HG02885 (cell line): Measurements from ENCODE around the gene FXYD3.

Experiments used
- ATAC-seq: cut with Tn5 transposase; IDR thresholded peaks from one replicate; pipeline ENCODE4 v1.9.1; 2021; ENCODE audit warnings: mild to moderate bottlenecking; ENCODE audit not compliant: unreplicated experiment, poor library complexity

FXYD3 gene, protein sequence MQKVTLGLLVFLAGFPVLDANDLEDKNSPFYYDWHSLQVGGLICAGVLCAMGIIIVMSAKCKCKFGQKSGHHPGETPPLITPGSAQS

DNA sequence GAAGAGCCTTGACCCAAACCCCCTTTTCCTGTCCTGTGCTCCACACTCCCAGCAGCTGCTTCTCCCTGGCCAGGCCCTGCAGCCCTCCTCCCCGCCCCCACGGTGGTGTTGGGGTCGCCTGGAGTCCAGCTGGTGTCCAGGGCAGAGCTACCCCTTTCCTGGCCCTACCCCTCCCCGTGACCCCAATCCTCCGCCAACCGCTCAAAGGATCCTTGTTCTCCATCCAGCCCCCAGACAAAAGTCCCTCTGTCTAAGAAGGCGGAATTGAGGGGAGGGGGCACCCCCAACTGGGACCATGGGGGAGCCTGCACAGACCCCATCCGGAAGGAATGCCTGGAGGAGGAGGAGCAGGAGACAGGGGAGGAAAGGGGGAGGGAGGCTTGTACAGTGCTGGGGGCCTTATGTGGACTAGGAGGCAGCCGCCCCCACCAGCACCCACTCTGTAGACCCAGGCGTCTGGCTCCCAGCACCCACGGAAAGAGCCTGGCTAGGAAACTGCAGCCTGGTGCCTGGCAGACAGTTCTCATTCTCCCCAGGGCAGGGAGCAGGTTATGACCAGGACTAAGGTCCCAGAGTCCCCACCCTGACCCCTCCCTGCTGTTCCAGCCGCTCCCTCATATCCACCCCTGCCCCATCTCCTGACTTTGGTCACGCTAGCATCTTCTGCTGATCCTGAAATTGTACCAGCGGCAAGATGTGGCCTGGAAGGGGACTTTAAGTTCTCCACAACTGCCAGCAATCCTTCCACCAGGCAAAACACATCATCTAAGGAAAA lies at the start of gene FXYD3:
Gene FXYD3 (plus strand): TSS at position 647 of the 775 bp plus-strand sequence. CDS start 3,554 bp downstream, outside the sequence.
- ATAC-seq: no peak

DNA sequence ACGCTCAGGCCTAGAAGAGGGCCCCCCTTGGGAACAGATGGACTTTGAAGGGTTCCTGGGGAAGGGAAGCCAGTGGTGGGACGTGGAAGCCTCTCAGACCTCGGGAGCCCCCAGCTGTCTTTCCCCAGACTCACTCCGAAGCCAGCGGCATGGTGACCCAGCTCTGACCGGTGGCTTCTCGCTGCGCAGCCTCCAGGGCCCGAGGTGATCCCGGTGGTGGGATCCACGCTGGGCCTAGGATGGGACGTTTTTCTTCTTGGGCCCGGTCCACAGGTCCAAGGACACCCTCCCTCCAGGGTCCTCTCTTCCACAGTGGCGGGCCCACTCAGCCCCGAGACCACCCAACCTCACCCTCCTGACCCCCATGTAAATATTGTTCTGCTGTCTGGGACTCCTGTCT lies 49.5 kb upstream of the FXYD3 start:
- ATAC-seq: no peak

DNA sequence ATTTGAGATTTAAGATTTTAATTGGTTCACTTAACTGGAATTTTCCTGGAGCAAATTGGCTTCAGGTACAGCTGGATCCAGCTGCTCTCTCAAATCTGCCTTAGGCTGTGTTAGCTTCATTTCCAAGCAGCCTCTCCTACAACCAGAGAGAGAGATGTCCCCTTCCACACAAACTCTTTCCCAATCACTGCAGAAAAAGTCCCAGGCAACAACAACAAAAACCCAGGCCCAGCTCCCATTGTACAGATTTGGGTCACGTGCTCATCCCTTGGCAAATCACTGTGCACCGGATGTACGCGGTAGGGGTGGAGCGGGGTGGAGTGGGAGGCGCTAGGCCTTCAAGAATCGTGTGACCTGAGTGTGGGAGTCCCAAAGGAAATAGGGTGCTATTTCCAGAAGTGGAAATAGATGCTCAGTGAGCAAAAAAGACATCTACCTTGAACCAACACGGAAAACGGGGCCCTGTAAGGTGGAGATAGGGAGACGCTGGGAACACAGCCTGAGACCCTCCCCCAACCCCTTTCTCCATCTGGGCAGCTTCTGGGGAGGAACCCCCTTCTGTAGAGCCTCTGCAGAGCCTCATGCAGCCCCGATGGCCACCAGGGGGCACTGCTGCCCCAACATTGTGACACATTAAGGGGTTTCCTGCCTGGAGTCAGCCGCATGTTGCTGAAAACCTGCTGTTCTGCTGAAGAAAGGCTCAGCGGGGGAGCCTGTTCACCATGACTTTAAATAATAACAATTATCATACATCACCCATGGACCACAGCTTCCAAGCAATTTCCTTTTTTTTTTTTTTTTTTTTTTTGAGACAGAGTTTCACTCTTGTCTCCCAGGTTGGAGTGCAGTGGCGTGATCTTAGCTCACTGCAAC lies 48.7 kb upstream of the FXYD3 start:
- peak; percentile 69 for ATAC-seq

DNA sequence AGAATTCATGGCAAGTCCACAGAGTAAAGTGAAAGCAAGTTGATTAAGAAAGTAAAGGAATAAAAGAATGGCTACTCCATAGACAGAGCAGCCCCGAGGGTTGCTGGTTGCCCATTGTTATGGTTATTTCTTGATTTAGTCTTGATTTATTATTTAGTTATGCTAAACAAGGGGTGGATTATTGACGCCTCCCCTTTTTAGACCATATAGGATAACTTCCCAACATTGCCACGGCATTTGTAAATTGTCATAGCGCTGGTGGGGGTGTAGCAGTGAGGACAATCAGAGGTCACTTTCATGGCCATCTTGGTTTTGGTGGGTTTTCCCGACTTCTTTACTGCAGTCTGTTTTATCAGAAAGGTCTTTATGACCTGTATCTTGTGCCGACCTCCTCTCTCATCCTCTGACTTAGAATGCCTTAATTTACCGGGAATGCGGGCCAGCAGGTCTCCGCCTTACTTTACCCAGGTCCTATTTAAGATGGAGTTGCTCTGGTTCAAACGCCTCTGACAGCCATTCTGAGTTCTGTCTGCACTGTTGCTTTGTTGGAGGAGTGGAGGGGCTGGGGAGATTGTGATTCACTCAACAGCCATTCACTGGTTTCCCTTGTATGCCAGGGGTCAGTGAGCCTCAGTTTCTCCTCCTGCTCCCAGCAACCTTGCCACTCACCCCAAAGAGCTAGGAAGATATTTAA lies 46.5 kb upstream of the FXYD3 start:
- no peak for ATAC-seq

DNA sequence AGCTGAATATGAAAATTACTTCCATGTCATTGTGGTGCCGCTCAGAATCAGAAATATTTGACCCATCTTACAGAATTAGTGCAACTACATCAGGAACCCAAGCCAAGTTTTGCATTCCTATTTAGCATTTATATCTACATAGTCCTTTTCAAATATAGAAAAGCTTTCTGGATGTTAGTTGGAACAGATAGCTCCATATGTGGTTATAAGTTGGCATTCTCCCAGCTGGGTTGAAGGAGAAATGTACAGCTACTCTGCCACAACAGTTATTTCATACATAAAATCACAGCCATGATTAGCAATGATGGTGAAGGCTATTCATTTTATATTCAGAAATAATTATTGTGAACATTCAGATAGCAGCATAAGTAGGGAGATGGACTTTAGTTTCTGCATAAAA lies 45.9 kb upstream of the FXYD3 start:
- no peak for ATAC-seq

DNA sequence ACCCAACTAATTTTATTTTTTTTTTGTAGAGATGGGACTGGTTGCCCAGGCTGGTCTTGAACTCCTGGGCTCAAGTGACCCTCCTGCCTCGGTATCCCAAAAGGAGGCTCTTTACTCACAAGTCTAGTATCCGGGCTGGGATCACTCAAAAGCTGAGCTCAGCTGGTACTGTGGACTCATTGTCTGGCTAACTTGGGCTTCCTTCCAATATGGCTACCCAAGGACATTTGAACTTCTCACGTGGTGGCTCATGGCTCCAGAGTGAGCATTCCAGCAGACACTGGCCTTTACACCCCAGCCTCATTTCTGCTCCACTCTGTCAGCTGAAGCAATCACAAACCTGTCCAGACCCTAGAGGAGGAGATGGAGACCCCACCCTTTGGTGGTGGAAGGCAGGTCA lies 45.2 kb upstream of the FXYD3 start:
- no peak for ATAC-seq

DNA sequence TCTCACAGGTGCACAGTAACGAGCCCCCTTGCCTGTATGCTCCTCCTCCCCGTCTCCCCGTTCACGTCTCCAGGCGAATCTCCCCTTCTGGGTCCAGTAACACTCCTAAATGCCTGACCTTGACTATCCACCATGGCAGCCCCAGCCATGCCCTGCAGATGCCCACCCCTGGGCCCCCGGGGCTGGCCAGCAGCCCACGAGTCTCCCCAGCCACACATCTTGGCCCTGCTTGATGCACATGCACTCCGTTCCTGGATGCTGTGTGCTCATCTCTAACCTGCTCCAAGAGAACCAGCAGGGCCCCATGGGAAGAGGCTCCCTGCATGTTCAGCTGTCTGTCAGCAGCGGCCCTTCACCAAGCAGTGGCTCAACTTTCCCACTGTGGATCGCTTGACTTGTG lies 42.1 kb upstream of the FXYD3 start:
- ATAC-seq: no peak

DNA sequence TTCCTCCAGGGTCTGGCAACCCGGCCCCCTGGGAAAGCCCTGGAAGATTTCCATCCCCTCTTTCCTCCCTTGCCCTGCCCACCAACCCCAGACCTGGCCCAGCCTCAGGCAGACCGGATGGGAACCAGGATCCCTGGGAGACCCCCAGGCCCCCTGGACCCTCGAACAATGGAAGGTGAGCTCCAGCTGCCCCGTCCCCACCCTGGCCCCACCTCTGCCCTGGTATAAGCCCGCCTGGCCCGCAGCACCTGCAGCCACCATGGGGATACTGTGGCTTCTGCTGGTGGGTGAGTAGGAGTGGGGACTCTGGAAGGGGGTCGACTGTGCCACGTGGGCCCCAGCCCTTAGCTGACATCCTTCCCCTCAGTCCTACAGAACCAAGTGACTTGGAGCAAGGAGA lies 41.7 kb upstream of the FXYD3 start:
- ATAC-seq: no peak

DNA sequence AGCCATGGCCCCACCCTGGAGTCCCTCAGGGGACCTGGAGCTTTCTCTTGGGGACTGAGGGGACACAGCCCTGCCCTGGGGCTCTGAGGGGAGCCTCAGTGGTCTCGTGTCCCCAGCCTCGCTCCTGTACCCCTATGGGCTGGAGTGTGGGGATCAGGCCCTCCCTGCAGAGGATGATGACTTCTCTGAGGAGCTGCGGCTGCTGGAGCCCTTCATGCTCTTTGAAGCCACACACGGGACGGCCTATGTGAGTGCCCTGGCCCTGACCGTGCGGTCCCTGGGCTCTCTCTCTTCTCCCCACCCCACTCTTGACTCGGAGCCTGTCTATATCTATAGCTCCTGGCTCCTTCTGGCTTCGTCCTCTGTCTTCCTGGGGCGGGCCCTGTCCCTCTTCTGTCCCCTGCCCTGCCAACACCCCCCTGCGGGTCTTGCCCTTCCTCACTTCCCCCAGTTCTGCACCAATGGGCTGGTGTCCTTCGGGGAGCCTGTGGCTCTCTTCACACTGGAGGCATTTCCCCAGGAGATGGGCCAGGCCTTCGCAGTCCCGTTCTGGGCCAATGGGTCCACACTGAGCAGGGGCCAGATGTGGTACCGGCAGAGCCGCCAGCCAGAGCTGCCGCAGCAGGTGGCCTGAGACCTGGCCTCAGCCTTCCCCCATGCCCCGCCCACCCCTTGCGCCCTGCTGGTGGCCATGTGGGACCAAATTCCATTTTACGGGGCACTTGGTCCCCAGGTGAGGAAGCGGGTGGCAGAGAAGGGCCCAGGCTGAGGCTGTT lies 41.0 kb upstream of the FXYD3 start:
- no peak for ATAC-seq

DNA sequence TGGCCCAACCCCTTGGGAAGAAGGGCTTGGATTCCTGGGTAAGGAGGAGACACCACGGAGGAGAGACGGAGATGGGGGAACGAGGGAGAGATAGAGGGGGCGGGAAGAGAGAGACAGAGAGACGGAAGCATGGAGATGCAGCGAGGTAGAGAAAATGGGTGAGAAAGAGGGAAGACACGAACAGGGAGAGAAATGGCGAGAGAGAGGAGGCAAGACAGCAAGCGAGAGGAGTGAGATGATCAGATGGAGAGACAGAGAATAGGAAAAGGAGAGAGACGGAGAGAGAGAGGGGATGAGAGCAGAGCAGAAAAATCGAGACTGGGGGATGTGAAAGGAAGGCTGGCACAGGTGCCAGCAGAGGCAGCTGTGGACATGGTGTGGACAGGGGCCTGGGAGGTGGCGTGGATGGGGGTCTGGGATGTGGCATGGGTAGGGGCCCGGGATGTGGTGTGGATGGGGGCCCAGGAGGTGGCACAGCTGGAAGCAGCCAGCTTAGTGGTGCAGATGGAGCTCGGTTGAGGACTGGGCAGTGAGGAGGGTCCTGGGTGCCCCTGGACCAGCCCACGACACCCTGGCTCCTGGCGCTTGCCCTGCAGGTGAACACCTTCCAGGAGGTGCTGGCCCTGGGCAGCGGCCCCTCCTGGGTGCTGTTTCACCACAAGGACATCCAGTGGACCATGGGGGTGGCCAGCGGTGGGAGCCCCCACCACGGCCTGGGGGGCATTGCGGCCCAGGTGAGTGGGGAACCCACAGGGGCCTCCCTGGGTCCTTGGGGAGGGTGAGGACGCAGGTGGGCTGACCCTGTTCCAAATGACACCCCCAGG lies 40.2 kb upstream of the FXYD3 start:
- ATAC-seq: no peak

DNA sequence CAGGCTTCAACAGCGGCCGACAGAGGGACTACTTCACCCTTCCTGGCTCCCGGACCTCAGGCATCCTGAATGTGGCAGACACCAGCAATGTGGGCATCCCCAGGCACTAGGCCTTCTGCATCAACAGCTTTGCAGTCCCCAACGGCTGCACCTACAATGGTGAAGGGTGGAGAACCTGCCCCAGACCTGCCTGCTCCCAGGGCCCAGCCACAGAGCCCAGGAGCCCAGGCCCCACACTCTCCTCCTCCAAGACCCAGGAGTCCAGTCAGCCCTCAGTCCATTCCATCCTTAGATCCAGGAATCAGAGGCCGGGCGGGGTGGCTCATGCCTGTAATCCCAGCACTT lies 39.6 kb upstream of the FXYD3 start:
- ATAC-seq: no peak

DNA sequence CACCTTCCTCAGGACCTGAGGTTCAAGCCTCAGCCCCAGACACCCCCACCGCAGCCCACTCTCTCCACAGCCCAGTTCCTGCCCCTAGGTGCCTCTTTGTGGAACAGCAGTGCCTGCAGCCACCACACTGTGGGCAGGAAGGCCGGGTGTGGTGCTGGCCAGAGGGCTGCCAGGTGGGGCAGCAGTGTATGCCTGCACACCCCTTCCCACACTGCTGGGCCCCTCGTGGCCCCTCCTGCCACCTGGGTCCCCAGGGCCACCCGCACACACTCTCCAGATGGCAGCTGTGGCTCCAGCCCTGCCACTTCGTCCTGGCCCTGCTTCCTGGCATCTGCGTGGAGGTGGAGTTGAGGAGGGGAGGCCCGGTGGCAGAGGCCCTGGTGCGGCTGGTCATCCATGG lies 39.0 kb upstream of the FXYD3 start:
- ATAC-seq: no peak

DNA sequence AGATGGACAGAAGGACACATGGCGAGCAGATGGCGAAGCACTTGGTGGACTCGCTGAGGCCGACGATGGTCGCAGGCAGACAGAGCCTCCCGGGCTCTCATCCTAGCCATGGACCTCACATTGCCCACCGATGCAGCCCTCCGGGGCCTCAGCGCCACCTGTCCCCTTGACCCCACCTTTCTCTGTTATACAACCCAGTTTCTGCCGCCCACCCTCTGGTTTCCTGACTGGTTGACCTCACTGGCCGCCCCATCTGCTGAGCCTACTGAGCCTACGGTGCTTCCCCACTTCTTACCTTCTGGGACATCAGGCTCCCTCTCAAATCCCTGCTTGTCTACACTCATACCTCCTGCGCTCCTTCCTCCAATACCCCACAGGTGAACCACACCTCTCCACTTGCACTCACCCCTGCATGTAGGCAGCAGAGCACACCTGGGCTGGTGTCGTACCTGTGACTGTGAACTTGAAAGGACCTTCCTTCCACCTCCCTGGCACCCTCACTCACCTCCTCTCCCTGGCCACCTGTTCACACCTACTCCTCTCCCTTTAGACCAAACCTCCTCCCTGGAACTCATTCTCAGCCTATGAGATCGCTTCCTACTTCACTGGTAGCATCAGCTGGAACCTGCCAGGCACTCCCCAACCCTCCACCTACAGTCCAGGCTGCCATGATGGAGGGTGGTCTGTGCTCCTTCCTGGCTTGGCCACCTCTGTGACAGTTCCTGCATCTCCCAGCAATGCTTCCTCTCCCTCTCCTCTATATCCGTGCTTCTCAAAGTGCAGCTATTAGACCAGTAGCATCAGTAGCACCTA lies 38.0 kb upstream of the FXYD3 start:
- no peak for ATAC-seq

DNA sequence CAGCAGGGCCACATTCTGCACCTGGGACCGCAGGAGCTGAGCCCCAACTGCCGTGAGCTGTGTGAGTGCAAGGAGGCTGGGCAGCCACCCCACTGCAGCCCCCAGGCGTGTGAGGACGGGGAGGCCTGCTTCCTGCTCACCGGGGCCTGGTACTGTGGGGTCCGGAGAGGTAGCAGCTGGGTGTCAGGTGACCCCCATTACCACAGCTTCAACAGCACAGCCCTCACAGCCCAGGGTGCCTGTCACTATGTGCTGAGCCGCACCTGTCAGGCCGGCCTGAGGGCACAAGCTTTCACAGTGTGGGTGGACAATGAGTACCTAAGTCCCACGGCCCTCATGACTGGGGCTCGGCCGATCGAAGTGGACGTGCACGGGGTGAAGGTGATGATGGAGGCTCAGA lies 35.8 kb upstream of the FXYD3 start:
- no peak for ATAC-seq

DNA sequence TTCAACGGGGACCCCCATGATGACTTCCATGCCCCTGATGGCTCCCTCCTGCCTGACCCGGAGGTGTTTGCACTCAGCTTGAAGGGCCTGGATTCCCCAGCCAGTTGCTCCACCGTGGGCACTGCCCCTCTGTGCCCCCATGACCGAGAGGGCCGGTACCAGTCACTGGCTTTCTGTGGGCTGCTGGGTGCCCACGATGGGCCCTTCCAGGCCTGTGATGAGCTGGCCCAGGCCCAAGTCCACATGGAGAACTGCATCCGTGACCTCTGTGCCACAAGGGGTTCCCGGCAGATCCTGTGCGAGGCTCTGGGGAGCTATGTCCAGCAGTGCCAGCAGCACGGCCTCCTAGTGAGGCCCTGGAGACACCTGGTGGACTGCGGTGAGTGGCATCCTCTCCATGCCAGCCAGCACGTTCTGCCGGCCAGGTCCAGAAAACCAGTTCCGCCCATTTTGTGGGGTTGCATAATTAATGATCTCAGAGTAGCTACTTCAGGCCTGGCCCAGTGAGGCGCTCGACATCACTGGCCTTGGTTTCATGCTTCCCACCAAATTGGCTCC lies 34.9 kb upstream of the FXYD3 start:
- no peak for ATAC-seq

DNA sequence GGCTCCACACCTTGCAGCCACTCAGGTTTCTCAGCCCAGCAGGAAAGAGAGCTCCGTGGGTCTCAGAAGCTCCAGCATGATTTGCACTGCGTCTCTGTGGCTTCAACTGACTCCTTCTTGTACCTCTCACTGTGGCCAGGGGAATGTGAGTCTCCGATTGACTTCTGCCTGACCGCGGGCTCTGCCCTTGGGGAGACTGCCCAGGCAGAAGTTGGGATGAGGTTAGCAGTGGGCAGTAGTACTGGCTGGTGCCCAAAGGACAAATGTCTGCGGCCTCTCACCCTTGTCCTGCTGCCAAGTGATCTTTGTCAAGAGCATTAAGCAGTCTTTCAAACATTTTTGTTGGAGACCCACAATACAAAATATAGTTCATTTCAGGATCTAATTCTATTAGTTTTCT lies 34.4 kb upstream of the FXYD3 start:
- no peak for ATAC-seq

DNA sequence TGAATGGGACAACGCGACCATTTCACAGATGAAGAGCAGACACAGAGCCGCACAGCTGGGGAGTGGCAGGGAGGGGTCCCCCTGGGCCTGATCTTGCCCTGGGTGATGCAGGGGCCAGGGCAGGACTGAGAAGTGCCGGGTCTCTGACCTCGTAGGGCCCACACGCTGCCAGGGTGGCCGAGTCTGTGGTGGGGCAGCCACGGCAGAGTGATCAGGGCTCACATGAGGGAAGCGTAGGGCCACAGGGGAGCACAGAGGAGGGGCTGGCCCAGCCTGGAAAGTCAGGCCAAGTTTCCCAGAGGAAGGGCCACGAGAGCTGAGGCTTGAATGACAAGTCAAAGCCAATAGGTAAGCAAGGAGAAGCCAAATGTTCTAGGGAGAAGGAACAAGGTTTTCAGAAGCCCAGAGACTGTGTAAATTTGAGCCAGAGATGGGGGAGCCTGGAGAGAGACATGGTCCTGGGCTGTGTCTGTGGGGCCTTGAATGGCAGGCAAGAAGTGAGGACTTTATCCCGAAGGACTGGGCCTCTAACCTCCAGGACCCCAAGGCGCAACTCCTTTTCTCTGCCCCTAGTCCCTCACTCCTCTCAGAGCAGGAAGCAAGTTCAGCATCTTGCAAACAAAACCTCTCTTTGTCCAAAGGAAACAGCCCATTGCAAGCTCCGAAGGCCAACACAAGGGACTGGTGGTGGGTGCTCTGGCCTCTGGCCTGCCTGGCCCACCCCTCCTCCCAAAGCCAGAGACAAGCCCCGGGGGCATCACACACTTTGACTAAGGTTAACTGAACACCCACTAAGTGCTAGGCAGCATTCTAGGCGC lies 31.7 kb upstream of the FXYD3 start:
- ATAC-seq: no peak

DNA sequence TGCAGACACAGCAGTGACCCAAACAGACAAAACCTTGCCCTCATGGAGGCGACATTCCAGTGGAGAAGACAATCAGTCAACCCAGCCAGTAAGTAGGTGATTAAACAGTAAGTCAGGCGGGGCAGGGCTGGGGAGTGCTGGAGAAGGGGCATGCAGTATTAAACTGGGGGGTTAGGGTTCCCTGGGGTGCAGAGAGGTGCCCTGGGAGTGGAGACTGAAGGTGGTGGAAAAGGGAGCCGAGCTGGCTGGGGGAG lies 31.2 kb upstream of the FXYD3 start:
- no peak for ATAC-seq
